ENCODE data around the gene RNU1-3. TPM values are rescaled to one million over a fixed set of nuclear protein-coding genes. Genes with fewer than 3 reads are reported as not detected.

Gene RNU1-3
- total and polyA plus RNA-seq, 9 of the 15 experiments (the other 6 are each of a cell fraction or from before 2014, with no cell fraction given), result under 0.01 to 32,823 (median 2,538) TPM; not detected in 4

- TF ChIP-seq, protein P1, sequence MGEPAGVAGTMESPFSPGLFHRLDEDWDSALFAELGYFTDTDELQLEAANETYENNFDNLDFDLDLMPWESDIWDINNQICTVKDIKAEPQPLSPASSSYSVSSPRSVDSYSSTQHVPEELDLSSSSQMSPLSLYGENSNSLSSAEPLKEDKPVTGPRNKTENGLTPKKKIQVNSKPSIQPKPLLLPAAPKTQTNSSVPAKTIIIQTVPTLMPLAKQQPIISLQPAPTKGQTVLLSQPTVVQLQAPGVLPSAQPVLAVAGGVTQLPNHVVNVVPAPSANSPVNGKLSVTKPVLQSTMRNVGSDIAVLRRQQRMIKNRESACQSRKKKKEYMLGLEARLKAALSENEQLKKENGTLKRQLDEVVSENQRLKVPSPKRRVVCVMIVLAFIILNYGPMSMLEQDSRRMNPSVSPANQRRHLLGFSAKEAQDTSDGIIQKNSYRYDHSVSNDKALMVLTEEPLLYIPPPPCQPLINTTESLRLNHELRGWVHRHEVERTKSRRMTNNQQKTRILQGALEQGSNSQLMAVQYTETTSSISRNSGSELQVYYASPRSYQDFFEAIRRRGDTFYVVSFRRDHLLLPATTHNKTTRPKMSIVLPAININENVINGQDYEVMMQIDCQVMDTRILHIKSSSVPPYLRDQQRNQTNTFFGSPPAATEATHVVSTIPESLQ (CRISPR knock-in tag; IDR thresholded peaks at IDR 0.05), result no peak
- 0 out of 2 replicates have a peak, but pooled peaks have one; percentile 53 for TF ChIP-seq RBM14 (IDR thresholded peaks at IDR 0.05; ENCODE audit: borderline replicate concordance, insufficient read depth, low read depth, low read length)
- TF ChIP-seq, protein P2, sequence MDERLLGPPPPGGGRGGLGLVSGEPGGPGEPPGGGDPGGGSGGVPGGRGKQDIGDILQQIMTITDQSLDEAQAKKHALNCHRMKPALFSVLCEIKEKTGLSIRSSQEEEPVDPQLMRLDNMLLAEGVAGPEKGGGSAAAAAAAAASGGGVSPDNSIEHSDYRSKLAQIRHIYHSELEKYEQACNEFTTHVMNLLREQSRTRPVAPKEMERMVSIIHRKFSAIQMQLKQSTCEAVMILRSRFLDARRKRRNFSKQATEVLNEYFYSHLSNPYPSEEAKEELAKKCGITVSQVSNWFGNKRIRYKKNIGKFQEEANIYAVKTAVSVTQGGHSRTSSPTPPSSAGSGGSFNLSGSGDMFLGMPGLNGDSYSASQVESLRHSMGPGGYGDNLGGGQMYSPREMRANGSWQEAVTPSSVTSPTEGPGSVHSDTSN (CRISPR knock-in tag; IDR thresholded peaks at IDR 0.05; ENCODE audit: low read depth), result 0 out of 2 replicates have a peak, but pooled peaks have one; percentile 25
- TF ChIP-seq, protein P2 (tag; conservative IDR thresholded peaks at IDR 0.05; ENCODE audit: low read depth), result no peak
- no peak for TF ChIP-seq FOXJ3 (CRISPR knock-in tag; IDR thresholded peaks at IDR 0.05)
- peak; percentile 65; the same call in 1 of the 2 replicates for TF ChIP-seq KLF1 (tag; IDR thresholded peaks at IDR 0.05)
- TF ChIP-seq SREBF1 (IDR thresholded peaks at IDR 0.05; ENCODE audit: borderline replicate concordance, low read depth, low read length), result no peak
- TF ChIP-seq, protein P3, sequence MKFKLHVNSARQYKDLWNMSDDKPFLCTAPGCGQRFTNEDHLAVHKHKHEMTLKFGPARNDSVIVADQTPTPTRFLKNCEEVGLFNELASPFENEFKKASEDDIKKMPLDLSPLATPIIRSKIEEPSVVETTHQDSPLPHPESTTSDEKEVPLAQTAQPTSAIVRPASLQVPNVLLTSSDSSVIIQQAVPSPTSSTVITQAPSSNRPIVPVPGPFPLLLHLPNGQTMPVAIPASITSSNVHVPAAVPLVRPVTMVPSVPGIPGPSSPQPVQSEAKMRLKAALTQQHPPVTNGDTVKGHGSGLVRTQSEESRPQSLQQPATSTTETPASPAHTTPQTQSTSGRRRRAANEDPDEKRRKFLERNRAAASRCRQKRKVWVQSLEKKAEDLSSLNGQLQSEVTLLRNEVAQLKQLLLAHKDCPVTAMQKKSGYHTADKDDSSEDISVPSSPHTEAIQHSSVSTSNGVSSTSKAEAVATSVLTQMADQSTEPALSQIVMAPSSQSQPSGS (CRISPR knock-in tag; IDR thresholded peaks at IDR 0.05), result 0 out of 2 replicates have a peak, but pooled peaks have one; percentile 2
- 0 out of 2 replicates have a peak, but pooled peaks have one; percentile 50 for TF ChIP-seq TGIF2 (CRISPR knock-in tag; IDR thresholded peaks at IDR 0.05)
- TF ChIP-seq, protein P4, sequence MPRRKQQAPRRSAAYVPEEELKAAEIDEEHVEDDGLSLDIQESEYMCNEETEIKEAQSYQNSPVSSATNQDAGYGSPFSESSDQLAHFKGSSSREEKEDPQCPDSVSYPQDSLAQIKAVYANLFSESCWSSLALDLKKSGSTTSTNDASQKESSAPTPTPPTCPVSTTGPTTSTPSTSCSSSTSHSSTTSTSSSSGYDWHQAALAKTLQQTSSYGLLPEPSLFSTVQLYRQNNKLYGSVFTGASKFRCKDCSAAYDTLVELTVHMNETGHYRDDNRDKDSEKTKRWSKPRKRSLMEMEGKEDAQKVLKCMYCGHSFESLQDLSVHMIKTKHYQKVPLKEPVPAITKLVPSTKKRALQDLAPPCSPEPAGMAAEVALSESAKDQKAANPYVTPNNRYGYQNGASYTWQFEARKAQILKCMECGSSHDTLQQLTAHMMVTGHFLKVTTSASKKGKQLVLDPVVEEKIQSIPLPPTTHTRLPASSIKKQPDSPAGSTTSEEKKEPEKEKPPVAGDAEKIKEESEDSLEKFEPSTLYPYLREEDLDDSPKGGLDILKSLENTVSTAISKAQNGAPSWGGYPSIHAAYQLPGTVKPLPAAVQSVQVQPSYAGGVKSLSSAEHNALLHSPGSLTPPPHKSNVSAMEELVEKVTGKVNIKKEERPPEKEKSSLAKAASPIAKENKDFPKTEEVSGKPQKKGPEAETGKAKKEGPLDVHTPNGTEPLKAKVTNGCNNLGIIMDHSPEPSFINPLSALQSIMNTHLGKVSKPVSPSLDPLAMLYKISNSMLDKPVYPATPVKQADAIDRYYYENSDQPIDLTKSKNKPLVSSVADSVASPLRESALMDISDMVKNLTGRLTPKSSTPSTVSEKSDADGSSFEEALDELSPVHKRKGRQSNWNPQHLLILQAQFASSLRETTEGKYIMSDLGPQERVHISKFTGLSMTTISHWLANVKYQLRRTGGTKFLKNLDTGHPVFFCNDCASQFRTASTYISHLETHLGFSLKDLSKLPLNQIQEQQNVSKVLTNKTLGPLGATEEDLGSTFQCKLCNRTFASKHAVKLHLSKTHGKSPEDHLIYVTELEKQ (CRISPR knock-in tag; IDR thresholded peaks at IDR 0.05), result no peak
- no peak for TF ChIP-seq CBX1 (IDR thresholded peaks at IDR 0.05; ENCODE audit: low read depth)
- TF ChIP-seq CREB1 (IDR thresholded peaks at IDR 0.05), result no peak
- TF ChIP-seq CREB1 (CRISPR knock-in tag; IDR thresholded peaks at IDR 0.05), result 0 out of 2 replicates have a peak, but pooled peaks have one; percentile 45
- TF ChIP-seq GATA2 (CRISPR knock-in tag; IDR thresholded peaks at IDR 0.05), result no peak
- no peak for TF ChIP-seq NONO (IDR thresholded peaks at IDR 0.05; ENCODE audit: low read depth in 2 of 2, low read length in 1 of 2)
Observed at GRCh38 chr1:16625497-16626408, 41.0 kb downstream of the RNU1-3 start (continued).
